PC-9 (cell line): ENCODE data around the gene DPPA5. TPM values are rescaled to one million over a fixed set of nuclear protein-coding genes. Genes with fewer than 3 reads are reported as not detected.
"Not testable (repeated sequence)": the region's sequence is repeated elsewhere in the genome, so short reads cannot be mapped to it uniquely, and the experiment has no call there.

Experiments
- BruUV-seq: library from RNA; stranded (reverse); fragments of 400-500 nt; replicated peaks from 2 replicates; lab custom pipeline; 2021; lab: Mats Ljungman, UMichigan
- CTCF ChIA-PET: fragments of 300-600 bp; sonication (Branson Sonifier 250); formaldehyde crosslinking; loops from one replicate; lab custom pipeline; 2022; ENCODE audit warnings: antibody characterized with exemption; lab: Charles Lee
- POLR2A ChIA-PET: fragments of 300-600 bp; sonication (Branson Sonifier 250); formaldehyde crosslinking; loops from one replicate; lab custom pipeline; 2022; ENCODE audit warnings: antibody characterized with exemption; ENCODE audit not compliant: unreplicated experiment; lab: Charles Lee
- DNase-seq, 2 experiments: peaks; one replicate each; pipeline versions ENCODE4 v3.0.0 to v3.0.0-alpha.2; 2015 to 2022; ENCODE audit warnings: mixed read lengths in 1 of 2
- H2AFZ ChIP-seq: fragments of 200-600 bp; sonication (generic); 2 replicates; pipeline ENCODE4 v1.8.1; 2017; ENCODE audit warnings: antibody characterized with exemption
- H3F3A ChIP-seq: fragments of 200-600 bp; sonication (generic); 2 replicates; pipeline ENCODE4 v1.8.1; 2017; ENCODE audit warnings: antibody characterized with exemption, mild to moderate bottlenecking, low read depth; ENCODE audit not compliant: insufficient read depth
- H3K27ac ChIP-seq: fragments of 200-600 bp; sonication (generic); 2 replicates; pipeline ENCODE4 v1.6.1; 2016; ENCODE audit warnings: mixed run types
- H3K27me3 ChIP-seq: fragments of 200-600 bp; sonication (generic); 2 replicates; pipeline ENCODE4 v1.6.1; 2016; ENCODE audit warnings: low read depth, mixed run types; ENCODE audit not compliant: insufficient read depth
- H3K36me3 ChIP-seq: fragments of 200-600 bp; sonication (generic); 2 replicates; pipeline ENCODE4 v1.6.1; 2016; ENCODE audit warnings: low read depth, mixed run types
- H3K4me1 ChIP-seq: fragments of 200-600 bp; sonication (generic); replicated peaks from 2 replicates; pipeline ENCODE4 v1.6.1; 2016; ENCODE audit warnings: mixed run types; ENCODE audit not compliant: insufficient read depth
- H3K4me2 ChIP-seq: fragments of 200-600 bp; sonication (generic); 2 replicates; pipeline ENCODE4 v1.6.1; 2017; ENCODE audit warnings: mixed run types
- H3K4me3 ChIP-seq: fragments of 200-600 bp; sonication (generic); 2 replicates; pipeline ENCODE4 v1.6.1; 2016; ENCODE audit warnings: mixed run types
- H3K79me2 ChIP-seq: fragments of 200-600 bp; sonication (generic); 2 replicates; pipeline ENCODE4 v1.6.1; 2017; ENCODE audit warnings: low read depth, mixed run types
- H3K9me2 ChIP-seq: fragments of 200-600 bp; sonication (generic); 2 replicates; pipeline ENCODE4 v1.8.1; 2017; ENCODE audit warnings: mild to moderate bottlenecking; ENCODE audit not compliant: insufficient read depth
- H3K9me3 ChIP-seq: fragments of 200-600 bp; sonication (generic); 2 replicates; pipeline ENCODE4 v1.8.1; 2016; ENCODE audit warnings: low read depth; ENCODE audit not compliant: insufficient read depth
- H4K20me1 ChIP-seq: fragments of 200-600 bp; sonication (generic); 2 replicates; pipeline ENCODE4 v1.8.1; 2017; ENCODE audit not compliant: insufficient read depth
- EZH2 ChIP-seq: fragments of 200-600 bp; sonication (generic); IDR thresholded peaks from 2 replicates; pipeline ENCODE4 v1.8.0; 2017; ENCODE audit warnings: antibody characterized with exemption, low read depth
- intact Hi-C: fragments of 100-400 bp; cut with micrococcal nuclease; formaldehyde crosslinking; loops from one replicate; pipeline ENCODE4 v1.10.0; 2022; ENCODE audit not compliant: unreplicated experiment
- total RNA-seq: library from RNA; stranded (reverse); gene quantifications from 2 replicates; pipeline ENCODE4 v1.2.3, GENCODE V29; 2021
- TF ChIP-seq, protein P1 (sequence below): fragments of 200-600 bp; sonication (generic); conservative IDR thresholded peaks from 2 replicates; pipeline ENCODE4 v1.6.1; 2017; ENCODE audit warnings: mixed run types, antibody characterized with exemption, mild to moderate bottlenecking, moderate library complexity

Gene DPPA5
- total RNA-seq, 1 experiment from 2014 or later = not detected

DNA sequence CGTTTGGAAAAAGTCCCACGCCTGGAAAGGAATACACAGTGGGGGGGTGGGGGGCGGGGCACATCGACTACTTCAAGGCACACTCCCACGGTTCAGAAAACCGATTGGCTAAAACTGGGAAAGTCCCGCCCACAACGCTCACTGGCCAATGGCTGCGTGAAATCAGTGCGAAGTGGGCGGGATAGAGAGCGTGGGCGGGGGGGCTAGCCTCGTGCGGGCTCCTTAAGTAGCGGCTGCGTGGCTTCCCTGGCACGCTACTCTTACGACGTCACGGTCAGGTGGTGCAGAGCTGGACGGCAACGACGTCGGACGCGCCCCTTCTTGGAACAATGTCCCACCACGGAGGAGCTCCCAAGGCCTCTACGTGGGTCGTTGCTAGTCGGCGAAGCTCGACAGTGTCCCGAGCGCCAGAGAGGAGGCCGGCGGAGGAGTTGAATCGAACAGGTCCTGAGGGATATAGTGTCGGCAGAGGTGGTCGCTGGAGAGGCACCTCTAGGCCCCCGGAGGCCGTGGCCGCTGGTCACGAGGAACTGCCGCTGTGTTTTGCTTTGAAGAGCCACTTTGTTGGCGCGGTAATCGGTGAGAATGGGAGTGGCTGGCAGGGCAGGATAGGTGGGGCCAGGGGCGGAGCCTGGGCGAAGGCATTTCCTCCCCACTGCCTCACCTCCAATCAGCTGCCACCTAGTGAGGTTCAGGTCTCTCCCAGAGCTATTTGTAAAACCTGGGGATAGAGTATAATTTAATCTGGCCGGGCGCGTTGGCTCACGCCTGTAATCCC, 40.7 kb upstream of the DPPA5 start, which contains the start of gene DDX43:
TSS of gene DDX43 (plus strand) at position 252 of the 778 bp plus-strand sequence. CDS start at position 330, 78 bp downstream.
- intact Hi-C loops = no loop called here
- peak within 1 kb of the TSS; percentile 80 for H2AFZ ChIP-seq
- peak within 1 kb of the TSS; percentile 76 for H3K27ac ChIP-seq
- POLR2A ChIA-PET = interaction anchor here (0.6 to 0.7 kb wide), 5 partner anchors 88 to 1849 kb away, joined by 3 to 9 read pairs (median 5); no protein-coding TSS in a partner anchor
- peak within 1 kb of the TSS; percentile 60 for H3K4me2 ChIP-seq
- CTCF ChIA-PET = interaction anchor here (0.5 kb wide), 1 partner anchor 280 kb away, joined by 7 read pairs; no protein-coding TSS in a partner anchor
- H3K4me3 ChIP-seq = peak within 1 kb of the TSS; percentile 58; the same call in 1 of the 2 replicates
- H4K20me1 ChIP-seq = no peaks in the 10 kb centered on the region
- peak; percentile 73 to 83 for DNase-seq
- peaks cover 31% of the 10 kb centered on the region for H3K4me1 ChIP-seq
- no peaks in the 10 kb centered on the region for H3K9me2 ChIP-seq
- H3K36me3 ChIP-seq = no peaks in the 10 kb centered on the region
- no peaks in the 10 kb centered on the region for H3K27me3 ChIP-seq
- H3K79me2 ChIP-seq = no peaks in the 10 kb centered on the region
- TF ChIP-seq, protein P1, sequence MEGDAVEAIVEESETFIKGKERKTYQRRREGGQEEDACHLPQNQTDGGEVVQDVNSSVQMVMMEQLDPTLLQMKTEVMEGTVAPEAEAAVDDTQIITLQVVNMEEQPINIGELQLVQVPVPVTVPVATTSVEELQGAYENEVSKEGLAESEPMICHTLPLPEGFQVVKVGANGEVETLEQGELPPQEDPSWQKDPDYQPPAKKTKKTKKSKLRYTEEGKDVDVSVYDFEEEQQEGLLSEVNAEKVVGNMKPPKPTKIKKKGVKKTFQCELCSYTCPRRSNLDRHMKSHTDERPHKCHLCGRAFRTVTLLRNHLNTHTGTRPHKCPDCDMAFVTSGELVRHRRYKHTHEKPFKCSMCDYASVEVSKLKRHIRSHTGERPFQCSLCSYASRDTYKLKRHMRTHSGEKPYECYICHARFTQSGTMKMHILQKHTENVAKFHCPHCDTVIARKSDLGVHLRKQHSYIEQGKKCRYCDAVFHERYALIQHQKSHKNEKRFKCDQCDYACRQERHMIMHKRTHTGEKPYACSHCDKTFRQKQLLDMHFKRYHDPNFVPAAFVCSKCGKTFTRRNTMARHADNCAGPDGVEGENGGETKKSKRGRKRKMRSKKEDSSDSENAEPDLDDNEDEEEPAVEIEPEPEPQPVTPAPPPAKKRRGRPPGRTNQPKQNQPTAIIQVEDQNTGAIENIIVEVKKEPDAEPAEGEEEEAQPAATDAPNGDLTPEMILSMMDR = no peak
- no peak for TF ChIP-seq EZH2
- BruUV-seq = no TSS peak
- H3F3A ChIP-seq = peaks cover 20% of the 10 kb centered on the region; the same call in 1 of the 2 replicates
- no peaks in the 10 kb centered on the region for H3K9me3 ChIP-seq

DNA sequence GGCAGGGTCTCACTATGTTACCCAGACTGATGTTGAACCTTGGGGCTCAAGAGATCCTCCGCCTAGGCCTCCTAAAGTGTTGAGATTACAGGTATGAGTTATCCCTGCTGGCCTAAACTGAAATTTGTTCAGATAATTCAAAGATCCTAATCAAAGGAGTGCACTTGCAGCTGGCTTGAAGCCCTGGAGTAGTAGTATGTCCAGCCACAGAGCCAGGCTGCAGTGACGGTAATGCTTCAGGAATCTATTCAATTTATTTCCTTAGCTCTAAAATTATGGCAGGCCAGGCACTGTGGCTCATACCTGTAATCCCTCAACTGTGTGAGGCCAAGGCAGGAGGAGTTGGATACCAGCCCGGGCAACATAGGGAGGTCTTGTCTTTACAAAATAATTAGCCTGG, 39.2 kb upstream of the DPPA5 start:
- intact Hi-C loops = no loop called here
- no peaks in the 10 kb centered on the region for H3K9me2 ChIP-seq
- POLR2A ChIA-PET = interaction anchor here (0.5 kb wide), 1 partner anchor 339 kb away, joined by 3 read pairs; no protein-coding TSS in a partner anchor
- H3K27ac ChIP-seq = no peak overlapping the region
- CTCF ChIA-PET = interaction anchor here (0.6 to 0.7 kb wide), 3 partner anchors 26 to 279 kb away, joined by 3 to 6 read pairs (median 6); no protein-coding TSS in a partner anchor
- peaks cover 34% of the 10 kb centered on the region; the same call in 1 of the 2 replicates for H3F3A ChIP-seq
- peaks cover 28% of the 10 kb centered on the region for H3K4me1 ChIP-seq
- H3K4me3 ChIP-seq = no peak overlapping the region
- TF ChIP-seq EZH2 = no peak
- TF ChIP-seq, protein P1 = no peak
- H3K9me3 ChIP-seq = no peaks in the 10 kb centered on the region
- no peak overlapping the region for H3K4me2 ChIP-seq
- no peaks in the 10 kb centered on the region for H3K36me3 ChIP-seq
- H3K79me2 ChIP-seq = no peaks in the 10 kb centered on the region
- H4K20me1 ChIP-seq = no peaks in the 10 kb centered on the region
- H3K27me3 ChIP-seq = no peaks in the 10 kb centered on the region
- BruUV-seq = no TSS peak
- no peak overlapping the region for H2AFZ ChIP-seq
- DNase-seq = no peak

DNA sequence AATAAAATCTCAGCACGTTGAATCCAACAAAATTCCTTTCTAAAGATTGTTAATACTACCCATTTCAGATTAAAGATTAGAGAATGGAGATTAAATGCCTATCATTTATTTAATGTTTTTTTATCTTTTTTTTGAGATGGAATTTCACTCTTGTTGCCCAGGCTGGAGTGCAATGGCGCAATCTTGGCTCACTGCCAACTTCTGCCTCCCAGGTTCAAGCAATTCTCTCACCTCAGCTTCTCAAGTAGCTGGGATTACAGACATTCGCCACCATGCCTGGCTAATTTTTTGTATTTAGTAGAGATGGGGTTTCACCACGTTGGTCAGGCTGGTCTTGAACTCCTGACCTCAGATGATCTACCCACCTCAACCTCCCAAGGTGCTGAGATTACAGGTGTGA, 38.1 kb upstream of the DPPA5 start:
- peaks cover 35% of the 10 kb centered on the region for H3K4me1 ChIP-seq
- H3F3A ChIP-seq = peaks cover 38% of the 10 kb centered on the region; the same call in 1 of the 2 replicates
- intact Hi-C loops, BruUV-seq, CTCF ChIA-PET, H3K9me2 ChIP-seq, H4K20me1 ChIP-seq, H2AFZ ChIP-seq, DNase-seq, H3K4me3 ChIP-seq, H3K9me3 ChIP-seq, H3K36me3 ChIP-seq, H3K27me3 ChIP-seq, POLR2A ChIA-PET, H3K27ac ChIP-seq, H3K79me2 ChIP-seq: not testable (repeated sequence)
- 0 out of 2 replicates have a peak overlapping the region, but pooled peaks have one; percentile 11 for H3K4me2 ChIP-seq
